Nephron progenitor cell (in vitro differentiated cells): Measurements from ENCODE around the gene GPHA2.

Experiments
- DNase-seq: peaks from one replicate; pipeline ENCODE4 v3.0.0; 2021
- H3K27ac Mint-ChIP-seq: 2 replicates; pipeline ENCODE4 v1.8.0; 2021; ENCODE audit warnings: mild to moderate bottlenecking, moderate library complexity, mixed read lengths
- H3K27me3 Mint-ChIP-seq: 2 replicates; pipeline ENCODE4 v1.8.0; 2021; ENCODE audit warnings: mild to moderate bottlenecking, low read depth, mixed read lengths; ENCODE audit not compliant: poor library complexity
- H3K36me3 Mint-ChIP-seq: 2 replicates; pipeline ENCODE4 v1.8.0; 2021; ENCODE audit warnings: low read depth, mixed read lengths
- H3K4me1 Mint-ChIP-seq: 2 replicates; pipeline ENCODE4 v1.8.0; 2021; ENCODE audit warnings: mixed read lengths
- H3K4me3 Mint-ChIP-seq: 2 replicates; pipeline ENCODE4 v1.8.0; 2021; ENCODE audit warnings: mild to moderate bottlenecking, moderate library complexity, mixed read lengths
- H3K9me3 Mint-ChIP-seq: 2 replicates; pipeline ENCODE4 v1.8.0; 2021; ENCODE audit warnings: mild to moderate bottlenecking, moderate library complexity, mixed read lengths
- TF ChIP-seq, protein P1 (sequence below): fragments of 200-600 bp; sonication (generic); IDR thresholded peaks from 2 replicates; pipeline ENCODE4 v1.5.0; 2021; ENCODE audit warnings: antibody characterized with exemption

Gene GPHA2

GRCh38 chr11:64892838-64893193 is 42.9 kb downstream of the GPHA2 start:
- no peaks in the 10 kb centered on the region for H3K9me3 Mint-ChIP-seq
- H3K27ac Mint-ChIP-seq = no peak overlapping the region
- TF ChIP-seq, protein P1, sequence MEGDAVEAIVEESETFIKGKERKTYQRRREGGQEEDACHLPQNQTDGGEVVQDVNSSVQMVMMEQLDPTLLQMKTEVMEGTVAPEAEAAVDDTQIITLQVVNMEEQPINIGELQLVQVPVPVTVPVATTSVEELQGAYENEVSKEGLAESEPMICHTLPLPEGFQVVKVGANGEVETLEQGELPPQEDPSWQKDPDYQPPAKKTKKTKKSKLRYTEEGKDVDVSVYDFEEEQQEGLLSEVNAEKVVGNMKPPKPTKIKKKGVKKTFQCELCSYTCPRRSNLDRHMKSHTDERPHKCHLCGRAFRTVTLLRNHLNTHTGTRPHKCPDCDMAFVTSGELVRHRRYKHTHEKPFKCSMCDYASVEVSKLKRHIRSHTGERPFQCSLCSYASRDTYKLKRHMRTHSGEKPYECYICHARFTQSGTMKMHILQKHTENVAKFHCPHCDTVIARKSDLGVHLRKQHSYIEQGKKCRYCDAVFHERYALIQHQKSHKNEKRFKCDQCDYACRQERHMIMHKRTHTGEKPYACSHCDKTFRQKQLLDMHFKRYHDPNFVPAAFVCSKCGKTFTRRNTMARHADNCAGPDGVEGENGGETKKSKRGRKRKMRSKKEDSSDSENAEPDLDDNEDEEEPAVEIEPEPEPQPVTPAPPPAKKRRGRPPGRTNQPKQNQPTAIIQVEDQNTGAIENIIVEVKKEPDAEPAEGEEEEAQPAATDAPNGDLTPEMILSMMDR = no peak
- peaks cover 5% of the 10 kb centered on the region for H3K36me3 Mint-ChIP-seq
- peaks cover 40% of the 10 kb centered on the region for H3K4me1 Mint-ChIP-seq
- DNase-seq = no peak
- no peak overlapping the region for H3K4me3 Mint-ChIP-seq
- H3K27me3 Mint-ChIP-seq = peaks cover 3% of the 10 kb centered on the region

GRCh38 chr11:64892411-64892831 is 43.3 kb downstream of the GPHA2 start:
- Mint-ChIP-seq H3K9me3 (no peaks in the 10 kb centered on the region), H3K27ac (peak overlapping the region; percentile 48), H3K4me3 (no peak overlapping the region), H3K4me1 (peaks cover 43% of the 10 kb centered on the region), H3K27me3 (peaks cover 3% of the 10 kb centered on the region), H3K36me3 (peaks cover 5% of the 10 kb centered on the region)
- no peak for DNase-seq
- TF ChIP-seq, protein P1 = no peak

GRCh38 chr11:64891880-64892279 is 43.8 kb downstream of the GPHA2 start:
- H3K27ac Mint-ChIP-seq = no peak overlapping the region
- H3K9me3 Mint-ChIP-seq = no peaks in the 10 kb centered on the region
- TF ChIP-seq, protein P1 = no peak
- H3K36me3 Mint-ChIP-seq = peaks cover under 1% of the 10 kb centered on the region
- H3K27me3 Mint-ChIP-seq = peaks cover 3% of the 10 kb centered on the region
- H3K4me3 Mint-ChIP-seq = no peak overlapping the region
- no peak for DNase-seq
- peaks cover 46% of the 10 kb centered on the region for H3K4me1 Mint-ChIP-seq

DNA sequence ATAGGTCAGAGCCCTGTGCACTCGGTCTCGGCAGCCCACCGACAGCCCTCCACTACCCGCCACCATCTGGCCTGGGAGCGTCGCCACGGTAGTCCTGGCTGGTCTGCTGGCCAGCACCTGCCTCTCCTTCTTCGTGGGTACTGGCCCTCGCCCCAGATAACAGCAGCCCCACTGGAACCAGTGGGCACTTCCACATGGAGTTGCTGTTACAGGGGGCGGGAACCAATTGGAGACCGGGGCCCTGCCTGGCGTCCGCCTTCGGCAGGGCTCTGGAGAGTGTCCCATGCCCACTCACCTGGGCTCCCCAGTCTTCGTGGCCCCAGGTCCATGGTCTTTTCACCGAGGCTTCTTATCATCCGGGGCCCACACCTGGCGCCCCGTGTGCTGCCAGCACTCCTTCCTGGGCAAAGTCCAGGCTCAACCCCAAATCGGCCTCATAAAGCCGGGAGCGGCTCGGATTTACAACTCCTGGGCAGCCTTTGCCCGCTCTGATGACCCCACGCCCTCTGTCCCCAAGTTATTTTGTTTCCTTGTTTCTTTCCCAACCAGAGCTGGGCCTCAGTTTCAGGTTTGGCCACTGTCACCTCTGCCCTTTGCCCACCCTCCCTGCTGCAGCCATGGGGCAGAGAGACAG is 44.4 kb downstream of the GPHA2 start:
- DNase-seq = no peak
- Mint-ChIP-seq H3K27ac (no peak overlapping the region), H3K4me3 (no peak overlapping the region), H3K36me3 (no peaks in the 10 kb centered on the region), H3K4me1 (peaks cover 46% of the 10 kb centered on the region), H3K27me3 (peaks cover 3% of the 10 kb centered on the region), H3K9me3 (no peaks in the 10 kb centered on the region)
- TF ChIP-seq, protein P1 = no peak

DNA sequence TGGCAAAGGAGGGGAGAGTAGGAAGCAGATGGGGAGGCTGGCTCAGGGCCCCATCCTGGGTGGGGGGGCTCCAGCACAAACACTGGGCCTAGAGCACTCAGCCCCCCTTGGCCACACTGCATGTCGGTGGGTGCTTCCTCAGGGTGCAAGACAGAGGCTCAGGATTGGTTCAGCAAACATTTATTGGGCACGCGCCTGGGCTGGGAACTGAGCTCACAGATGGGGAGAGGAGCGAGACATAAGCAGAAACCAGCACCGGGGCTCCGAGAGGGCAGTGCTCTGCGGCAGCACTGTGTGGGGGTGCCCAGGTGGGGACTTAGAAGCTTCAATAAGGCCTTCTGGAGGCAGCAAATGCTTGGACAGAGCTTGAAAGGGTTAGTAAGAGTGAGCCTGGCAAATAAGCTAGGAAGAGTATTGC is 45.2 kb downstream of the GPHA2 start:
- H3K4me3 Mint-ChIP-seq = no peak overlapping the region
- no peak overlapping the region for H3K27ac Mint-ChIP-seq
- H3K36me3 Mint-ChIP-seq = no peaks in the 10 kb centered on the region

More for the DNA sequence above, 45.2 kb downstream of the GPHA2 start:
- Mint-ChIP-seq H3K27me3 (peaks cover 3% of the 10 kb centered on the region), H3K4me1 (peaks cover 46% of the 10 kb centered on the region), H3K9me3 (no peaks in the 10 kb centered on the region)
- DNase-seq = no peak
- TF ChIP-seq, protein P1 = no peak
